HG03139 (cell line): Measurements from ENCODE around the gene ZNF132.
"Not testable (repeated sequence)": the region's sequence is repeated elsewhere in the genome, so short reads cannot be mapped to it uniquely, and the experiment has no call there.

Source experiments
- ATAC-seq: cut with Tn5 transposase; IDR thresholded peaks from one replicate; pipeline ENCODE4 v1.9.1; 2021; ENCODE audit not compliant: unreplicated experiment

ZNF132 gene

DNA sequence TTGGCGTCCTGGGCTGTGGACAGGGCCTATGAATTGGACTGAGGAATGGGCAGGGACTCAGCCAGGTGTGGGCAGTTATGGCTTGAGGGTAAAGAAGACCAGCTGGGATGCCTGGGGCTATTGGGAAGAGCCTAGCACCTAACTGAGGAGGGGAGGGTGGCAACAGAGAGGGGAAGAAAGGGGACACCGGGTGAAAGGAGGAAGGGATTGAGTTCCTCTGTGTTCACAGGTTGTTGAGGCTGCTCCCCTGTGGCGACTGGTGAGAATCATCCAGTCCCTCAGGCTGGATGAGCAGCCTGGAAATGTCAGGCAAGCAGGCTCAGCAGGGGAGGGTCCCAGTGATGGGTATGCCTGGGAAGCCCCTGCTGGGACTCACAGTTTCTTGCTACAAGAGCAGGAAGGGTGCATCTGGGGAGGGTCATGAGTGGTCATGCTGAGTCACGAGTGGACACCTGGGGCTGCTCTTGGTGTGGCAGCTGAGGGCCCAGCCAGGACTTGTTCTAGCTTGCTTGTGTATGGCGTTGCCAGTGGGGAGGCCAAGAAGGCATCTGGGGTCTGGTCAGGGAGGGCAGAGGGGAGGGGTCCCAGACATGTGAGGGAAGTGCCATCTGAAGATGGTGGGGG, 28.4 kb upstream of the ZNF132 start:
- ATAC-seq, result no peak

DNA sequence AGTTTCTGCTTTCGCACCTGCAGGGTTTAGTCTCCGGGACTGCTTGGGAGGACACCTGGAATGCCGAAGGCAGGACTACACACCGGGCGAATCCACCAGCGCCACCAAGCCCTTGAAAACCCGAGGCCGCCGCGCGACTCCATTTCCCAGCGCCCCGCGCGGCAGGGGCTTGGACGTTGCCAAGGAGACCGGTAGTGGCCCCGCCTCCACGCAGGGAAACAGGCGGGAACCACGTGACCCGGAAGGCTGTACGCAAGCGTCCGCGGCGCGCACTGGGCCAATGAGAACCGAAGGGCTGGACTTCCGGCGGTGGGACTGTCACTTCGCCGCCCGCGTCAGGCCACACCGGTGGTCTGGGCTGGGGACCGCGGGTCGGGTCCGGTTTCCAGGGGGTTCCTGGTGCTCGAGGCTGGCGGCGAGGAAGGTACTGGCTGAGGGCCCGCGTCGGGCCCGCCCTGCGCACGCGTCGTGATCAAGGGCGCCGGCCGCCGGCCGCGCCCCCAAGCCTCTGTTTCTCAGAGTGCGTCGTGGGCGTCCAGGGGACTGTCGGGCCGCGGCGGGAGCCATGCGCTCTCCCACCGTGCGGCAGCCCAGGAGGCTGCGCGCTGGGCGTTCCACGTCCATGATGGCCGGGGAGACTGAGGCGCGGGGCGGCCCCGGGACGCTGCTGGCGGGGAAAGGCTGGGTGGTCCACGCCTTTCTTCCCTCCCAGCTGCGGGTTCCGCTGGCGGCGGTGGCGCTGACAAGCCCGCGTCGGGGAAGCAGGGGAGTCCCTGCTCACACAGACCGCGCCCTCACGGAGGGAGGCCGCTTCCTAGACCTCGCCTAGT, 27.0 kb upstream of the ZNF132 start, which contains the start of gene ZNF324:
Gene ZNF324 (plus strand): TSS at position 321 of the 830 bp plus-strand sequence. CDS start 2,106 bp downstream, outside the sequence.
- ATAC-seq, result peak; percentile 86

DNA sequence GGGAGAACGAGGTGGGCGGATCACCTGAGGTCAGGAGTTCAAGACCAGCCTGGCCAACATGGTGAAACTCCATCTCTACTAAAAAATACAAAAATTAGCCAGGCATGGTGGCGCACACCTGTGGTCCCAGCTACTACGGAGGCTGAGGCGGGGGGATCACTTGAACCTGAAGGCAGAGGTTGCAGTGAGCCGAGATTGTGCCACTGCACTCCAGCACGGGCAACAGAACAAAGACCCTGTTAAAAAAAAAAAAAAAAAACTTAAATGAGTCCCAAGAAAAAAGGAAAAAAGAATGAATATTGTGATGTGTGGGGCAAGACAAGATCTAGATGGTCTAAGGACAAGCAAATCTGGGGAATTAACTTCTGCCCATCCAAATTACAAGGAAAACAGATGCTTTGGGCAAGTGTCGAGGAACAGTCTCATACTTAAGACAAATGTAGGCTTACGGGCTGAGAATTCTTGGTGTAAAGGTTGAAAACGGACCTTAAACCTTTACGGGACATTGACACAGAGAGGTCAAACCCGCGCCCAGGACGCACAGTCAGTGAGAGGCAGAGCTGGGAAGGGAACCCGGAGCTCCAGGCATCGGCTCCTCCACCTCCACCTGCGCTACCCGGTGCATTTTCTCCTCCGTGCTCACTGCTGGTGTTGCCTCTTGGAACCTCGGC, 26.3 kb upstream of the ZNF132 start:
- peak; percentile 8 for ATAC-seq

DNA sequence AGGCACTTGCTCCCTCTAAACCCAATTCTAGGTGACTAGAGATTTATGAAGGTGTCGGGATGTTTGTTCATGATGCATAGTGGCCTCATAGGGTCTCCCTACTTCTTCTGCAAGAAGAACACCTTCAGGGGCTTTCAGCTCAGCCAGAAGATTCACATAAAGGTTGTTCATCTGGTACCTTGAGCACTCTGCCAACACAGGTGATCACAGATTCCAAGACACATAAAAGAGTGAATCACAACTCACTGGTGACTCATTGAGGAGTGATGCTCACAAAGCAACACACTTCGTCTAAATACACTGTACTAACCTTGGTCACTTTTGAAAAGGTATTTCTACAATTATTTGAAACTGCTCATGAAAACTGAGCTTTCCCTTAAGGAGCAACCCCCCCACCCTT, 20.1 kb upstream of the ZNF132 start:
- ATAC-seq, result no peak

DNA sequence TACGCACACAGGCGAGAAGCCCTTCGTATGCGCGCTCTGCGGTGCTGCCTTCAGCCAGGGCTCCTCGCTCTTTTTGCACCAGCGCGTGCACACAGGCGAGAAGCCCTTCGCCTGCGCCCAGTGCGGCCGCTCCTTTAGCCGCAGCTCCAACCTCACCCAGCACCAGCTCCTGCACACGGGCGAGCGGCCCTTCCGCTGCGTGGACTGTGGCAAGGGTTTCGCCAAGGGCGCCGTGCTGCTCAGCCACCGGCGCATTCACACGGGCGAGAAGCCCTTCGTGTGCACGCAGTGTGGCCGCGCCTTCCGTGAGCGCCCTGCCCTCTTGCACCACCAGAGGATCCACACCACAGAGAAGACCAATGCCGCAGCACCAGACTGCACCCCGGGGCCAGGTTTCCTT, 16.2 kb upstream of the ZNF132 start:
- no peak for ATAC-seq

GRCh38 chr19:58455306-58455705, 15.4 kb upstream of the ZNF132 start:
- ATAC-seq, result no peak

GRCh38 chr19:58453743-58454142, 13.8 kb upstream of the ZNF132 start:
- no peak for ATAC-seq

DNA sequence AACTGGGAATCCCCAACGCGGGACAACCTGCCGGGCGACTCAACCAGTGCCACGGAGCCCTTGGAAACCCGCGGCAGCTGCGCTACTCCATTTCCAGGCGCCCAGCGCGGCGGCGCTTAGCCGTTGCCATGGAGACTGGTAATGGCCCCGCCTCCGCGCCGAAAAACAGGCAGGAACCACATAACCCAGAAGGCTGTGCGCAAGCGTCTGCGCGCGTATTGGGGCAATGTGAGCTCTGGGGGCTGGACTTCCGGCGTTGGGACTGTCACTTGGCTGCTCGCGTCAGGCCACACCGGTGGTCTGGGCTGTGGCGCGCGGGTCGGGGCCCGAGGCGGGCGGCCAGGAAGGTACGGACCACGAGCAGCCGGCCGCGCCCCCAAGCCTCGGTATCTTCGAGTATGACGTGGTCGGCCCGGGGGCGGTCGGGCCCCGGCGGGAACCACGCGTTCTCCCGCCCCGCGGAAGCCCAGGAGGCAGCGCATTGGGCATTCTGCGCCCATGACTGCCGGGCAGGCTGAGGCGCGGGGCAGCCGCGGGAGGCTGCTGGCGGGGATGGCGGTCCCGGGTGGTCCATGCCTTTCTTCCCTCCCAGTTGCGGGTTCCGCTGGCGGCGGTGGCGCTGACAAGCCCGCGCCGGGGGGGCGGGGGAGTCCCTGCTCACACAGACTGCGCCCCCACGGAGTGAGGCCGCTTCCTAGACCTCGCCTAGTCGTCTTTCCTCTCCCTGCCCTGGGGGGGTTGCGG, 11.6 kb upstream of the ZNF132 start, which contains the start of gene ZNF324B:
Gene ZNF324B (plus strand): TSS at position 265 of the 744 bp plus-strand sequence. CDS start 2,080 bp downstream, outside the sequence.
- peak; percentile 92 for ATAC-seq

DNA sequence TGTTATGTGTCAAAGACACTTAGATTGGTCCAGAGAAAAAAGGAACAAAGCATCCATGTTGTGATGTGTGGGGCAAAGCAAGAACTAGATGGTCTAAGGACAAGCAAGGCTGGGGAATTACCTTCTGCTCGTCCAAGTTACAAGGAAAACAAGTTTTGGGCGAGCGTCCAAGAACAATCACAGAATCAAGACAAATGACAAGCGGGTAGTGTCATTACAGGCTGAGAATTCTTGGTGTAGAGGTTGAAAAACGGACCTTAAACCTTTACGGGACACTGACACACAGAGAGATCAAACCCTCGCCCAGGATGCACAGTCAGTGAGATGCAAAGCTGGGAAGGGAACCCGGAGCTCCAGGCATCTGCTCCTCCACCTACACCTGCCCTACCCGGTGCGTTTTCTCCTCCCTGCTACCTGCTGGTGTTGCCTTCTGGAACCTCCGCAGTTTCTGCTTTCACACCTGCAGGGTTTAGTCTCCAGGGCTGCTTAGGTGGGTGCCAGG, 11.0 kb upstream of the ZNF132 start:
- ATAC-seq, result no peak

DNA sequence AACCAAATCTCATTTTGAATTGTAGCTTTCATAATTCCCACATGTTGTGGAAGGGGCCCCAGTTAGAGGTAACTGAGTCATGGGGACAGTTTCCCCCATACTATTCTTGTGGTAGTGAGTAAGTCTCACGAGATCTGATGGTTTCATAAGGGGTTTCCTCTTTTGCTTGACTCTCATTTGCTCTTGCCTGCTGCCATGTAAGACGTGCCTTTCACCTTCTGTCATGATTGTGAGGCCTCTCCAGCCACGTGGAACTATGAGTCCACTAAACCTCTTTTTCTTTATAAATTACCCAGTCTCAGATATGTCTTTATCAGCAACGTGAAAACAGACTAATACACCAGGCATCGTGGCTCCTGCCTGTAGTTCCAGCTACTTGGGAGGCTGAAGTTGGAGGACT, 10.0 kb upstream of the ZNF132 start:
- not testable (repeated sequence) for ATAC-seq

DNA sequence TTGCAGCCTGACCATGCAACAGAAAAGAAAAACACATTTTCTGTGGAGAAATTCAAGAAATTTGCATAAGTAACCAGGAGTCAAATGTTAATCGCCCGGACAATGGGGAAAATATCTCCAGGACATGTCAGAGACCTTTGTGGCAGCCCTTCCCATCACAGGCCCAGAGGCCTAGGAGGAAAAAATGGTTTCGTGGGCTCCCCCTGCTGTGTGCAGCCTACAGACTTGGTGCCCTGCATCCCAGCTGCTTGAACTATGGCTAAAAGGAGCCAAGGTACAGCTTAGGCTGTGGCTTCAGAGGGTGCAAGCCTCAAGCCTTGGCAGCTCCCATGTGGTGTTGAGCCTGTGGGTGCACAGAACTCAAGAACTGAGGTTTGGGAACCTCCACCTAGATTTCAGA, 8.9 kb upstream of the ZNF132 start:
- ATAC-seq, result not testable (repeated sequence)

DNA sequence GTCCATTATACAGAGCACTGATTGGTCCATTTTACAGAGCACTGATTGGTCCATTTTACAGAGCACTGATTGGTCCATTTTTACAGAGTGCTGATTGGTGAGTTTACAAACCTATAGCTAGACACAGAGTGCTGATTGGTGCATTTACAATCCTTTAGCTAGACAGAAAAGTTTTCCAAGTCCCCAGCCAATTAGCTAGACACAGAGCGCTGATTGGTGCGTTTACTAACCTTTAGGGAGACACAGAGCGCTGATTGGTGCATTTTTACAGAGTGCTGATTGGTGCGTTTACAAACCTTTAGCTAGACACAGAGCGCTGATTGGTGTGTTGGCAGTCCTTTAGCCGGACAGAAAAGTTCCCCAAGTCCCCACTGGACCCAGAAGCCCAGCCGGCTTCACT, 3.0 kb upstream of the ZNF132 start:
- ATAC-seq, result not testable (repeated sequence)

GRCh38 chr19:58440556-58440955, 603 bp upstream of the ZNF132 start:
- no peak for ATAC-seq

GRCh38 chr19:58434217-58434616, 5.7 kb downstream of the ZNF132 start:
- no peak for ATAC-seq

- no peak for ATAC-seq
These were observed 10.2 kb downstream of the ZNF132 start for GRCh38 chr19:58429745-58430144.

DNA sequence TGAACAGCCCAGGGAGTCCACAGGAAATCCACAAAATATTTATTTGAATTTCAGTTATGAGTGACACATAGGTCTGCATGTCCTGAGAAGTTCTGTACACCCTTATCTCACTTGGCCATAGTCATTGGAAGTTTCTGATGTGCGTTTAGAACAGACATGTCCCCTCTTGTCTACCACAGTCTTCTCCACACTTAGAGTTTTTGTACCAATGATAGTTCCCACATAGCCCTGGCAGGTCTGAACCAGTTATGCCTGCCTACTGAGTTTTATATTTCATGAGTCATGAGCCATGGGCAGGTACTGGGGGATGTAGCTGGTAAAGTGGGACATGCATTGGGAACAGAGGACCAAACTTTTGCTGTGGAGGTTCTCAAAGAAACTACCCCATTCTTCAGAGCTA, 11.3 kb downstream of the ZNF132 start:
- ATAC-seq, result no peak

- no peak for ATAC-seq
These were observed 22.9 kb downstream of the ZNF132 start for GRCh38 chr19:58417071-58417470.

- ATAC-seq, result no peak
These were observed 23.3 kb downstream of the ZNF132 start for GRCh38 chr19:58416604-58417003.

DNA sequence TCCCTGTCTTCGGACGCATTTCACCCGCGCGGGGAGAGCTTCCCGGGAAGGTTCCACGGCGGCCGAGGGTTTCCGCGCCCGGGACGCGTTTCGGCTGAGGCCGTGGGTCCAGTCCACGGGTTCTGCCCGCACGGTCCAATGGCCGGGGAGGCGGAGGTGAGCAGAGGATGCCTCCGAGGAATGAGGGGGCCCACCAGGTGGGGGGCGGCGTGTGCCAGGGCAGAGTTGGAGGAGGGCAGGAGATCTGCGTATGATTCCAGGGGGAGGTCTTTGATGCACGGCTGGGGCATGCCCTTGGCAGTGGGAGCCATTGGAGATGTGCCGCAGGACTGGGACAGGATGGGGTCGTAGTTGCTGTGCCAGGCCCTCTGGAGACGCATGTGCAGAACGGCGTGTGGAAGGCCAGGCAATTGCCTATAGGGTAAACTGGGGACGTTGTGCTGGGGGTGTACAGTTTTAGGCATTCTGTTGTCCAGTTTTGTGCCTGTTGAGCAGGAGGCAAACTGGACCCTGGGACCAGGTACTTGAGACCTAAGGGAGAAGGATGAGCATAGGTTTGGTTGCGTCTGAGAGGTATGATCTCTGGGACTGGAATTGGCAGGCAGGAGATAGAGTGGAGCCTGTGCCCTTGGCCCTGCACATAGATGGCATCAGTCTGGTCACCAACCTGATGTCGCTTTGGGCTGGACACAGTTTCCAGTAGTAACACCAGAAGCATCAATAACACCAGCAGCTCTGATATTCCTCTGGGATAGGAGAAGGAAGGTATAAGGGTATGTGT, 30.8 kb downstream of the ZNF132 start:
- no peak for ATAC-seq
